Cerebellar nuclear complex (tissue), 1 donor: ENCODE results near the gene NASP.

Experiments used
- DNase-seq, 2 experiments: peaks; one replicate each; lab custom pipeline; 2025; lab: John Stamatoyannopoulos, UW

The NASP gene

DNA sequence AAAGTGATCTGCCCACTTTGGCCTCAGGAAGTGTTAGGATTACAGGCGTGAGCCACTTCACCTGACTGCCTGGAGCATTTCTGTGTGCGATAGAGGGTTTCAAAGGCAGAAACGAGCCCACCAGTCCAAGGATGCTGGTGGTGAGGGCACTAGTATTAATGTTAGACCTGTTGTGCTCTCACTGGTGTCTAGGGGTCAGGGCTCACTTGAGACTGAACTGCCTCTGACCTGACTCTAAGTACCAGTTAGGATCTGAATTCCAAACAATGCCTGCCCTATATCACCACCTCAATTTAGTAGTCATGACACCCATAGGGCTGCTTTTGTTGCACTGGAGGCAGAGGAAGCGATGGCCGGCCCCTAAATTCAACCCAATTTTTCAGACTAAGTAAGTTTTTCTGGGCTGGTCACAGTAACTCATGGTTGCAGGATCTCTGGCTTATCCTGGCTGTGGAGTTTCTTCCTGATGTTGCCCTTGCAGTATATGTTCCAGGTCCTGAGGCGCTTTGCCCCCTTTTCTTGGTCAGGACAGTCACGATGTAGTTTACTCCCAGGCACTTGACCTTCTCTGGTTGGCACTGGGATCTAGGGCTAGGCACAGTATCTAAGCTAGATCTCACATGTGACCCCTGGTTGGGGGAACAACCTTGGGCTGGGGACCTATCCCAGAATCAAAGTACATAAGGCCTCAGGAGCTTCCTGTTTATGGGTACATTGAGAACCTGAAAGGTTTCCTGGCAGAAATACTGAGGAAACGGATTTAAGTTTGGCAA, 35.5 kb downstream of the NASP start:
- DNase-seq = no peak

DNA sequence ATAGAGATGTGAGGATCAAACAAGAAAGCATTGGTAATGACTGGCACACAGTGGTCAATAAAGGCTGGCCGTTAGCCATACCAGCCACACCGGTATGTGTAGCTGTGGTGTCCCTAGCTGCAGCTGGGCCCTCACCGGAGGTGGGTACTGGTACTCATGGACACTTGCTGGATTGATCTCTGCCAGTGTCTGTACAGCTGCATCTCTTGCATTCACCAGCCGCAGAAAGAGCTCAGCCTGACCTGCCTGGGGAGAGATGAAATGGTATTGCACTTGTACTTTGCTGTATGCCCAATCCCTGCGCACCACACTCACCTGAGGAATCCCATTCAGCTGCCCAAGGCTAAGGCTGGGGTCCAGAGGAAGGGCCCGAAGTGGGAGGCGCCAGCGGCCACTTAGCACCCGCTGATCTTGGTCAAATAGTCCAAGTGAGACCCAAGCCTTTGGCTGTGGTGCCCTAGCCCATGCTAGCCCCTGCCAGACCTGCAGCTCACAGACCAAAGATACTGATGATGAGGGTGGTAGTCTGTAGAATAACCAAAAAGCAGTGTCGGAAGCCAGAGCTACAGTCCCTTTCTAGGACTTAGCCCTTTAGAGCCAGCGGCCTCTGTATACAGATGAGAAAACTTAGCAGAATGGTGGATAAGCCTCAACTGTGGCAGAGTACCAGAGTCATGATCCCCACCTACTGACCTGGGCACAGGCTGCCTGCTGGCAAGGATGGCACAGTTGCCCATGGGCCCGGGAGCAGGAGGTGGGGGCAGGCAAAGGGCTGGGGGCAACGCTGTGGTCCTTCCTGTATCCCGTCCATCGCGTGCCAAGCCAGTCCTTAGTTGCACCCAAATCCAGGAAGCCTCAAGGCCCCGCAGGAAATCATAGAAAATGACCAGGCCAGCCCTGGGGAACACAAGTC, 37.0 kb downstream of the NASP start:
- no peak for DNase-seq

DNA sequence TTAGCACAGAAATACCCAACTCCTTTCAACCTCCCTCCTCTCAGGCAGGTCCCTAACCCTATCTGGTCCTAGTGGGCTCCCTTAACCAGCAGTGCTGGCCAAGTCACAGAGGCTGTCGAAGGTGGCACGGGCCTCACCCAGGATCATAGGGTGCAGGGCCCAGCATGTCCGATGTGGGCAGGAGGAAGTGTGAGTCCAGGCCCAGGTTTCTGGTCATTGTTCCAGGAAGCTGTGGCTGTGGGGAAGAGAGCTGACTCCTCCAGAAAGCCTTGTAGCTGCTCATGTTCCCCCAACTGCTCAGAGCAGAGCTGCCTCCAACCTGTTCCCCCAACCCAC, 37.6 kb downstream of the NASP start:
- no peak for DNase-seq

- no peak for DNase-seq
Observed at GRCh38 chr1:45621895-45622523, 38.2 kb downstream of the NASP start.

GRCh38 chr1:45622524-45623394, 38.9 kb downstream of the NASP start:
- DNase-seq = no peak

- no peak for DNase-seq
Observed at GRCh38 chr1:45623972-45624371, 40.1 kb downstream of the NASP start, which contains the start of gene CCDC17. Gene CCDC17 (minus strand): TSS chr1:45624054. CDS start chr1:45623909, 145 bp downstream.

DNA sequence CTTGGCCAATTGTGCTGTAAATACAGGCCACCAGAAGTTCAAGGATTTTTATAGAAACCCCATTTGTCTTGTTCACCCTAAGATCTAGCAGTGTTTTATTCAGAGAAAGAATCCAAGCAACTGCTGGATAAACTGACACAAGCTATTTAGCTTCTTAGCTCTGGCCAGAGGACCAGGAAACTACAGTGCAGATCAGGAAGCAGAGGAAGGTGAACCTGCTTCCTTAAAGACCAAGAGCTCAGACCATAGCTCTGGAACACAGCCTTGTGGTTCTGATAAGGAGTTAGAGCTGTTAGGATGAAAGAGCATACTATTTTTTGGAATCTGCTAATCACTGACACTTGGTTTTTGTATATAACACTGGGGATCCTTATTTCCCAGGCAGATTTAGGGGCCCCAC, 45.2 kb downstream of the NASP start:
- DNase-seq = no peak

DNA sequence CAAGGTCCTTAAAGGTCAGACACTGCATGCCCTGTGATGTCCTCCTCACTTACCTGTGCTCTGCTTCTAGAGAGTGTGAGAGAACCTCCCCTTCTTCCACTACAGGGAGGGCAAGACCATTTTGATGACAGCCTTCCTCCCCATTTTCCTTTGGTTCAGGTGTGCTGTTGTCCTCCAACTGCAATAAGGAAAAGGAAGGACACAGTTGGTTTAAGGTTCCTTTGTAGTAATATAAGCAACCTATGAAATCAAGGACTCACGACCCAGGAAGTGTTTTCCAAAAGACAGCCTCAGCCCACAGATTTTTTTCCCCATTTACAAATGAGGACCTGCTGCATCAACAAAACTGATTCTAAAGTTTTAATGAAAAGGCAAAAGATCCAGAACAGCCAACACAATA, 46.6 kb downstream of the NASP start:
- DNase-seq = no peak

GRCh38 chr1:45635211-45635610, 51.4 kb downstream of the NASP start:
- no peak for DNase-seq

- no peak for DNase-seq
Observed at GRCh38 chr1:45640293-45640692, 56.5 kb downstream of the NASP start.

GRCh38 chr1:45643321-45643720, 59.5 kb downstream of the NASP start:
- no peak for DNase-seq

GRCh38 chr1:45643978-45644377, 60.1 kb downstream of the NASP start:
- DNase-seq = no peak

GRCh38 chr1:45644661-45645060, 60.8 kb downstream of the NASP start:
- no peak for DNase-seq

GRCh38 chr1:45647248-45648021, 63.6 kb downstream of the NASP start:
- no peak for DNase-seq

- no peak for DNase-seq
Observed at GRCh38 chr1:45654540-45655280, 70.9 kb downstream of the NASP start.

DNA sequence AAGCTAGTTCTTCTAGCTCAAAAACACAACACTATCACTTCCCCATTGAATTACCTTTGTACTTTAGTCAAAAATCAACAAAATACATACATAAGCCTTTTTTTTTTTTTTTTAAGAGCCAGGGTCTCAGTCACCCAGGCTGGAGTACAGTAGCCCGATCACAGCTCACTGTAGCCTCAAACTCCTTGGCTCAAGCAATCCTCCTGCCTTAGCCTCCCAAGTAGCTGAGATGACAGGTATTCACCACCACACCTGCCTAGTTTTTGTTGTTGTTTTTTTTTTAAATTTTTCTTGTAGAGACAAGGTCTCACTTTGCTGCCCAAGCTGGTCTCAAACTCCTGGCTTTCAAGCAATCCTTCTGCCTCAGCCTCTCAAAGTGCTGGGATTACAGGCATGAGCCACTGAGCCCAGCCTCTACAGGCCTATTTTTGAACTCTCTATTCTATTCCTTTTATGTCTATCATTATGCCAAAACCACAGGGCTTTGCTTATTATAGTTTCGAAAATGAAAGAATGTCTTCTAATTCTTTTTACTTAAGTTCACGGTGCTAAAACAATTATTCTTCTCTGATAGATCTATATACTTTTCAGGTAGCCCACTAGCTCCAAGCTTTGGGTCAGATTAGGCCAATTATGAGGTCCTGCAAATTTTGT, 72.9 kb downstream of the NASP start:
- no peak for DNase-seq

- DNase-seq = no peak
Observed at GRCh38 chr1:45658171-45658570, 74.3 kb downstream of the NASP start.

DNA sequence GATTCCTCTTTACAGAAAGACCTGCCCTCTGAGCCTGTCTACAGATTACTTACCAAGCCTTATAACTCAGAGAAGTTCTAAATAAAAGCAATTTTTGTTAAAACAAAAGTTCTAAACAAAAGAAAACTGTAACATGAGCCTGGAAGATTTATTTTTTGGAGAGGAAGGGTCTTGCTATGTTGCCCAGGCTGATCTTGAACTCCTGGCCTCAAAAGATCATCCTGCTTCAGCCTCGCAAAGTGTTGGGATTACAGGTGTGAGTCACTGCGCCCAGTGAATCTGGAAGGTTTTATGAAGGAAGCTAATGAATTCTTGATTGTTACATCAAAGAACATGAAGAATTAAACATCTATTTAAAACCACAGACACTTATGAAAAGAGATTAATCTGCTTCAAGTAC, 75.4 kb downstream of the NASP start:
- no peak for DNase-seq

GRCh38 chr1:45660336-45660735, 76.5 kb downstream of the NASP start:
- no peak for DNase-seq

DNA sequence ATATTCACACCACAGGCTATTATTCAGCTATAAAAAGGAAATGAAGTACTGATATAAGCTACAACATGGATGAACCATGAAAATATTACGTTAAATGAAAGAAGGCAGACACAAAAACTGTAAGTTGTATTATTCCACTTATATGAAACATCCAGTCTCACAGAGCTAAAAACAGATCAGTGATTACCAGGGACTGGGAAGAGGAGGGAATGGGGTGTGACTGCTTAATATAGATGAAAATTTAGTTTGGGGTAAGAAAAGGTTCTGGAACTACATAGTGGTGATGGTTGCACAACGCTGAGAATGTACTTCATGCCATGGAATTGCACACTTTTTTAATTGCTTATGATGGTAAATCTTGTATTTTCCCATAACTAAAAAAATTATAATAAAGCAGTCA, 83.0 kb downstream of the NASP start:
- no peak for DNase-seq
